HL-60 (cell line): ENCODE data around the gene MTMR3.

Experiments used
- POLR2AphosphoS5 ChIP-seq: IDR thresholded peaks from 2 replicates; pipeline ENCODE4 v1.6.1; 2012; ENCODE audit warnings: low read depth
- REST ChIP-seq: IDR thresholded peaks from 2 replicates; pipeline ENCODE4 v1.6.1; 2012; ENCODE audit warnings: low read depth; ENCODE audit not compliant: insufficient replicate concordance
- TF ChIP-seq, protein P1 (sequence below): IDR thresholded peaks from one replicate; pipeline ENCODE4 v1.5.1; 2011; ENCODE audit warnings: low read length, control low read depth, inconsistent platforms; ENCODE audit not compliant: insufficient read depth

GRCh38 chr22:29992341-29993275 is 109.6 kb downstream of the MTMR3 start:
- TF ChIP-seq, protein P1, sequence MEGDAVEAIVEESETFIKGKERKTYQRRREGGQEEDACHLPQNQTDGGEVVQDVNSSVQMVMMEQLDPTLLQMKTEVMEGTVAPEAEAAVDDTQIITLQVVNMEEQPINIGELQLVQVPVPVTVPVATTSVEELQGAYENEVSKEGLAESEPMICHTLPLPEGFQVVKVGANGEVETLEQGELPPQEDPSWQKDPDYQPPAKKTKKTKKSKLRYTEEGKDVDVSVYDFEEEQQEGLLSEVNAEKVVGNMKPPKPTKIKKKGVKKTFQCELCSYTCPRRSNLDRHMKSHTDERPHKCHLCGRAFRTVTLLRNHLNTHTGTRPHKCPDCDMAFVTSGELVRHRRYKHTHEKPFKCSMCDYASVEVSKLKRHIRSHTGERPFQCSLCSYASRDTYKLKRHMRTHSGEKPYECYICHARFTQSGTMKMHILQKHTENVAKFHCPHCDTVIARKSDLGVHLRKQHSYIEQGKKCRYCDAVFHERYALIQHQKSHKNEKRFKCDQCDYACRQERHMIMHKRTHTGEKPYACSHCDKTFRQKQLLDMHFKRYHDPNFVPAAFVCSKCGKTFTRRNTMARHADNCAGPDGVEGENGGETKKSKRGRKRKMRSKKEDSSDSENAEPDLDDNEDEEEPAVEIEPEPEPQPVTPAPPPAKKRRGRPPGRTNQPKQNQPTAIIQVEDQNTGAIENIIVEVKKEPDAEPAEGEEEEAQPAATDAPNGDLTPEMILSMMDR: no peak
- no peak for TF ChIP-seq REST
- TF ChIP-seq POLR2AphosphoS5: no peak
